Endothelial cell of umbilical vein (primary cell): ENCODE results near the gene RFC3. TPM values are rescaled to one million over a fixed set of nuclear protein-coding genes. Genes with fewer than 3 reads are reported as not detected.

ENCODE experiments used
- BruUV-seq: library from RNA; stranded (reverse); fragments of 400-500 nt; replicated peaks from 2 replicates; lab custom pipeline; 2021; lab: Mats Ljungman, UMichigan
- CTCF ChIA-PET: fragments of 300-600, 350-600 bp; sonication (Branson Sonifier 250); formaldehyde crosslinking; loops from one replicate; lab custom pipeline; 2021; ENCODE audit warnings: antibody characterized with exemption, inconsistent platforms; lab: Charles Lee
- POLR2A ChIA-PET: fragments of 300-600, 350-600 bp; sonication (Branson Sonifier 250); formaldehyde crosslinking; loops from one replicate; lab custom pipeline; 2021; ENCODE audit warnings: antibody characterized with exemption, inconsistent platforms; lab: Charles Lee
- DNase-seq: peaks from one replicate; pipeline ENCODE4 v3.0.0-alpha.2; 2011; ENCODE audit warnings: low read depth, low spot score
- FAIRE-seq: peaks from 2 replicates; lab custom pipeline; 2011; peaks lifted over from hg19 to GRCh38; lab: Jason Lieb, UNC
- H2AFZ ChIP-seq: 2 replicates; pipeline ENCODE4 v1.6.0; 2012; ENCODE audit warnings: low read depth, low read length, control low read depth, inconsistent platforms
- H3K27ac ChIP-seq: 2 replicates; pipeline ENCODE4 v1.5.1; 2011; ENCODE audit warnings: low read depth, mild to moderate bottlenecking, control low read depth, low read length, moderate library complexity; ENCODE audit not compliant: insufficient read depth
- H3K27me3 ChIP-seq, 2 experiments: 2 replicates each; pipeline versions ENCODE4 v1.6.0 to v1.6.1; 2011; ENCODE audit warnings: low read length in 2 of 2, mixed read lengths in 1 of 2; ENCODE audit not compliant: control insufficient read depth in 2 of 2, insufficient read depth in 2 of 2
- H3K36me3 ChIP-seq, 2 experiments: 2 replicates in 1 of 2; 3 replicates in 1 of 2; pipeline ENCODE4 v1.5.1; 2011; ENCODE audit warnings: low read length in 2 of 2, mild to moderate bottlenecking in 1 of 2, moderate library complexity in 1 of 2; ENCODE audit not compliant: control insufficient read depth in 2 of 2, insufficient read depth in 2 of 2; ENCODE audit errors: extremely low read depth in 1 of 2
- H3K4me1 ChIP-seq: 3 replicates; pipeline ENCODE4 v1.5.1; 2011; ENCODE audit warnings: mild to moderate bottlenecking, low read length; ENCODE audit not compliant: control insufficient read depth, insufficient read depth; ENCODE audit errors: extremely low read depth
- H3K4me2 ChIP-seq: 2 replicates; pipeline ENCODE4 v1.6.1; 2011; ENCODE audit warnings: low read length, control low read depth, mixed read lengths; ENCODE audit not compliant: insufficient read depth
- H3K4me3 ChIP-seq, 3 experiments: fragments of 200-600 bp in 1 of 3; sonication (generic), shearing (Covaris generic) in 1 of 3; replicated peaks in 1 of 3; 2 replicates each; pipeline ENCODE4 v1.5.1; 2011 to 2016; ENCODE audit warnings: control low read depth in 3 of 3, low read length in 3 of 3, mild to moderate bottlenecking in 2 of 3, inconsistent platforms in 1 of 3, low read depth in 1 of 3, moderate library complexity in 1 of 3; ENCODE audit not compliant: insufficient read depth in 1 of 3
- H3K79me2 ChIP-seq: 2 replicates; pipeline ENCODE4 v1.6.0; 2012; ENCODE audit warnings: low read length, inconsistent platforms; ENCODE audit not compliant: control insufficient read depth, insufficient read depth
- H3K9ac ChIP-seq: replicated peaks from 2 replicates; pipeline ENCODE3; 2011; ENCODE audit warnings: low read length, control low read depth; ENCODE audit not compliant: insufficient read depth; ENCODE audit errors: extremely low read depth
- H3K9me1 ChIP-seq: replicated peaks from 3 replicates; pipeline ENCODE4 v1.6.0; 2011; ENCODE audit warnings: mild to moderate bottlenecking, low read length; ENCODE audit not compliant: control insufficient read depth, insufficient read depth; ENCODE audit errors: extremely low read depth
- H3K9me3 ChIP-seq: replicated peaks from 2 replicates; pipeline ENCODE4 v1.5.1; 2012; ENCODE audit warnings: low read length, inconsistent platforms; ENCODE audit not compliant: control insufficient read depth, insufficient read depth
- H4K20me1 ChIP-seq: replicated peaks from 2 replicates; pipeline ENCODE3; 2011; ENCODE audit warnings: mild to moderate bottlenecking, low read length; ENCODE audit not compliant: control insufficient read depth, insufficient read depth; ENCODE audit errors: extremely low read depth
- EZH2 ChIP-seq: IDR thresholded peaks from 2 replicates; pipeline ENCODE4 v1.6.1; 2012; ENCODE audit warnings: borderline replicate concordance, low read depth, mild to moderate bottlenecking, moderate library complexity, low read length, inconsistent platforms; ENCODE audit not compliant: severe bottlenecking
- FOS ChIP-seq: IDR thresholded peaks from 2 replicates; pipeline ENCODE4 v1.6.1; 2011; ENCODE audit warnings: mild to moderate bottlenecking, low read length, moderate library complexity, borderline replicate concordance; ENCODE audit not compliant: insufficient read depth
- GATA2 ChIP-seq: IDR thresholded peaks from 2 replicates; pipeline ENCODE4 v1.7.0; 2011; ENCODE audit warnings: low read depth, mild to moderate bottlenecking, moderate library complexity, mixed read lengths, low read length; ENCODE audit not compliant: insufficient read length, insufficient read depth
- JUN ChIP-seq: IDR thresholded peaks from 2 replicates; pipeline ENCODE4 v1.6.1; 2011; ENCODE audit warnings: borderline replicate concordance, low read depth; ENCODE audit not compliant: insufficient read length, insufficient read depth
- MYC ChIP-seq: IDR thresholded peaks from one replicate; pipeline ENCODE4 v1.6.1; 2011; ENCODE audit warnings: mild to moderate bottlenecking, low read depth, low read length
- POLR2A ChIP-seq: IDR thresholded peaks from 2 replicates; pipeline ENCODE4 v1.6.1; 2012; ENCODE audit warnings: low read depth, mild to moderate bottlenecking, control low read depth, low read length
- POLR2AphosphoS5 ChIP-seq: IDR thresholded peaks from 2 replicates; pipeline ENCODE4 v1.6.1; 2012; ENCODE audit warnings: low read depth, mild to moderate bottlenecking, control low read depth, low read length, moderate library complexity; ENCODE audit not compliant: insufficient read depth
- dilution Hi-C: fragments of 300-500 bp; cut with MboI; formaldehyde crosslinking; loops from one replicate; pipeline ENCODE4 v1.15.0; 2019; ENCODE audit warnings: low sequenced_read_pairs; ENCODE audit not compliant: extremely low pct_ligation_motif_present
- intact Hi-C: fragments of 100-400 bp; cut with micrococcal nuclease; formaldehyde crosslinking; loops from one replicate; pipeline ENCODE4 v1.10.0; 2022
- polyA plus RNA-seq, 4 experiments: library from polyadenylated mRNA; depleted of rRNA in 3 of 4; stranded (reverse) in 3 of 4; unstranded in 1 of 4; fragments of >200 nt; gene quantifications; 2 replicates each; pipeline versions ENCODE4 v1.2.1 to v1.2.3, GENCODE V29; 2011 to 2012; ENCODE audit warnings: missing spikeins in 1 of 4
- total RNA-seq: library from RNA; stranded (reverse); gene quantifications from 2 replicates; pipeline ENCODE4 v1.2.3, GENCODE V29; 2021
- TF ChIP-seq, protein P1 (sequence below): IDR thresholded peaks from 2 replicates; pipeline ENCODE4 v1.6.1; 2011; ENCODE audit not compliant: insufficient read depth, insufficient read length
- TF ChIP-seq, protein P2 (sequence below), 2 donors: IDR thresholded peaks; 1 replicate in 1 of 2; 2 replicates in 1 of 2; pipeline ENCODE4 v1.5.1; 2011; ENCODE audit warnings: low read length in 2 of 2, mild to moderate bottlenecking in 2 of 2, moderate library complexity in 2 of 2, control low read depth in 1 of 2, inconsistent platforms in 1 of 2, low read depth in 1 of 2; ENCODE audit not compliant: insufficient read depth in 1 of 2; ENCODE audit errors: extremely low read depth in 1 of 2

RFC3 gene
- total and polyA plus RNA-seq, 2 donors (not counting 3 experiments of a cell fraction or from before 2014, with no cell fraction given): 7.3 to 17.9 TPM

DNA sequence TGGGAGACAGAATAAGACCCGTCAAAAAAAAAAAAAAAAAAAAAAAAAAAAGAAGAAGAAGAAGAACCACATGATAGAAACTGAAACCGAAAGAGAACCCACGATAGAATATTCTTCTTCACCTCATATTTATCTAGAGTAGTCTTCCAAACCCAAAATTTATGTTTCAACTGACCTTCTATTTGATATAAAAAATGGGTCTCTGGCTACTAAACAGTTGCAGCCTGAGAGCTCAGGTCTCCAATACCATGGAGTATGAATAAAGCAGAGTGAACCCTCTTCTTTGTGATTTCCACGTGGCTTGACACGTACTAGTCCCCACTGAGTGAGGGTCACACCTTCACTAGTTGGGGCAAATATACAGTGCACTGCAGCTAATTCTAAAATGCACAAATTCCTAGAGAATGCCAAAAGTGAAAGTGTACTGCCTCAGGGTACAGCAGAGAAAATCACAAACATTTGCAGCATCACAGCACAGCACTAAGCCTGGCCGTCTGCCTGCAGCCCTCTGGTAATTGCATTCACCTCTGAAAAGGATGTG is 30.8 kb upstream of the RFC3 start:
- CTCF ChIA-PET: interaction anchor here (0.5 to 3.3 kb wide), 4 partner anchors 12 to 1305 kb away, joined by 3 to 15 read pairs (median 6); no protein-coding TSS in a partner anchor
- intact Hi-C loops: no loop called here
- H3K27me3 ChIP-seq: peaks cover 0 to 4% of the 10 kb centered on the region in 2 experiments
- POLR2A ChIA-PET: no interaction called here
- H3K9me3 ChIP-seq: no peaks in the 10 kb centered on the region
- H3K9ac ChIP-seq: no peak overlapping the region
- no peaks in the 10 kb centered on the region for H3K4me1 ChIP-seq
- no peak for TF ChIP-seq GATA2
- TF ChIP-seq JUN: no peak
- no peak for TF ChIP-seq EZH2
- TF ChIP-seq, protein P1, sequence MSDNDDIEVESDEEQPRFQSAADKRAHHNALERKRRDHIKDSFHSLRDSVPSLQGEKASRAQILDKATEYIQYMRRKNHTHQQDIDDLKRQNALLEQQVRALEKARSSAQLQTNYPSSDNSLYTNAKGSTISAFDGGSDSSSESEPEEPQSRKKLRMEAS: no peak
- no peak for TF ChIP-seq POLR2A
- no peaks in the 10 kb centered on the region for H3K36me3 ChIP-seq
- dilution Hi-C loops: no loop called here
- no peak overlapping the region for H3K4me2 ChIP-seq
- no peaks in the 10 kb centered on the region for H4K20me1 ChIP-seq
- H2AFZ ChIP-seq: no peak overlapping the region
- H3K9me1 ChIP-seq: no peaks in the 10 kb centered on the region
- no peak for DNase-seq
- H3K79me2 ChIP-seq: no peaks in the 10 kb centered on the region
- H3K27ac ChIP-seq: no peak overlapping the region
- no peak for FAIRE-seq
- H3K4me3 ChIP-seq: no peak overlapping the region
- BruUV-seq: no TSS peak

DNA sequence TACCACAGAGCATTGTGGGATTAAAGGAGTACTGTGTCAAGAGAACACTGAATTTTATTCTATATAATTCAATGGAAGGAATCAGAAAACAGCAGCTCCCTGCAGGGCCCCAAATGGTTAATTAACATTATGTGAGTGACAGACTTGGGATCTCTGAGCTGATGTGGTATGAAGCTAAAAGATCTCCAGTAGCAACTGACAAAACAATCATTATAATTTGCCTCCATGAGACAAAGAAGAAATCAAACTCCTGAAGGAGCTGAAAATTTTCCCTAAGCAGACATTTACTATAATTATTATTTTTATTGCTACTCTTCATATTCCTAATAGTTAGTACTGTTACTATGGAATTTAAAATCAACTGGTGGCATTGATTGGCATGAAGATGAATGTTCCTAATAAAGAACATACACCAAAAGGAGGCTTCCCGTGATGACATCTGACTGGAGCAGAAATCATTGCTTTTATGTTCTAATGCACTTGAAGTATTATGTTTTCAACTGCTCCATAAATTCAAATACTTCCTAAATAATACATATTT is 28.8 kb upstream of the RFC3 start:
- H3K4me1 ChIP-seq: no peaks in the 10 kb centered on the region
- H3K36me3 ChIP-seq: no peaks in the 10 kb centered on the region
- no peaks in the 10 kb centered on the region for H3K9me3 ChIP-seq
- no peak overlapping the region for H2AFZ ChIP-seq
- no TSS peak for BruUV-seq
- POLR2A ChIA-PET: no interaction called here
- no peak for FAIRE-seq
- no peak for DNase-seq
- dilution Hi-C loops (no loop called here), intact Hi-C loops (no loop called here)
- CTCF ChIA-PET: interaction anchor here (4.8 kb wide), 1 partner anchor 11 kb away, joined by 28 read pairs; no protein-coding TSS in a partner anchor
- no peak for TF ChIP-seq EZH2
- no peak for TF ChIP-seq MYC
- no peak for TF ChIP-seq POLR2A
- TF ChIP-seq FOS: no peak
- TF ChIP-seq POLR2AphosphoS5: no peak
- TF ChIP-seq, protein P2, sequence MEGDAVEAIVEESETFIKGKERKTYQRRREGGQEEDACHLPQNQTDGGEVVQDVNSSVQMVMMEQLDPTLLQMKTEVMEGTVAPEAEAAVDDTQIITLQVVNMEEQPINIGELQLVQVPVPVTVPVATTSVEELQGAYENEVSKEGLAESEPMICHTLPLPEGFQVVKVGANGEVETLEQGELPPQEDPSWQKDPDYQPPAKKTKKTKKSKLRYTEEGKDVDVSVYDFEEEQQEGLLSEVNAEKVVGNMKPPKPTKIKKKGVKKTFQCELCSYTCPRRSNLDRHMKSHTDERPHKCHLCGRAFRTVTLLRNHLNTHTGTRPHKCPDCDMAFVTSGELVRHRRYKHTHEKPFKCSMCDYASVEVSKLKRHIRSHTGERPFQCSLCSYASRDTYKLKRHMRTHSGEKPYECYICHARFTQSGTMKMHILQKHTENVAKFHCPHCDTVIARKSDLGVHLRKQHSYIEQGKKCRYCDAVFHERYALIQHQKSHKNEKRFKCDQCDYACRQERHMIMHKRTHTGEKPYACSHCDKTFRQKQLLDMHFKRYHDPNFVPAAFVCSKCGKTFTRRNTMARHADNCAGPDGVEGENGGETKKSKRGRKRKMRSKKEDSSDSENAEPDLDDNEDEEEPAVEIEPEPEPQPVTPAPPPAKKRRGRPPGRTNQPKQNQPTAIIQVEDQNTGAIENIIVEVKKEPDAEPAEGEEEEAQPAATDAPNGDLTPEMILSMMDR (IDR thresholded peaks at IDR 0.05; ENCODE audit: extremely low read depth in 1 of 2, insufficient read depth in 1 of 2, low read depth in 1 of 2, low read length in 2 of 2): no peak
- no peak for TF ChIP-seq GATA2
- no peak for TF ChIP-seq JUN
- TF ChIP-seq, protein P1: no peak
- no peak overlapping the region for H3K27ac ChIP-seq
- H3K4me2 ChIP-seq: no peak overlapping the region
- no peaks in the 10 kb centered on the region for H4K20me1 ChIP-seq
- no peak overlapping the region for H3K4me3 ChIP-seq
- no peak overlapping the region for H3K9ac ChIP-seq
- peaks cover 0 to 4% of the 10 kb centered on the region in 2 experiments for H3K27me3 ChIP-seq
- H3K79me2 ChIP-seq: no peaks in the 10 kb centered on the region
- H3K9me1 ChIP-seq: no peaks in the 10 kb centered on the region
